Measurements from ENCODE around the gene UNC5C. TPM values are rescaled to one million over a fixed set of nuclear protein-coding genes. Genes with fewer than 3 reads are reported as not detected.

Gene UNC5C
- polyA plus RNA-seq, 1 of the 3 experiments (the other 2 are of a cell fraction), result 3.3 TPM

- Histone ChIP-seq H3K4me1 (ENCODE audit: control insufficient read depth in 1 of 2, insufficient read depth in 2 of 2, low read depth in 1 of 2, low read length in 1 of 2) (peaks cover 0 to 18% of the 10 kb centered on the region in 2 experiments; a peak in 2 of 4 replicates), H3K27ac (ENCODE audit: low read depth in 2 of 2, low read length in 1 of 2) (no peak overlapping the region), H3K9me2 (no peaks in the 10 kb centered on the region), H3K9me3 (no peaks in the 10 kb centered on the region), H3K4me3 (ENCODE audit: low read depth in 2 of 2, low read length in 1 of 2) (no peak overlapping the region), H3K36me3 (replicated peaks in 1 of 2; ENCODE audit: control insufficient read depth in 1 of 2, insufficient read depth in 2 of 2, low read length in 1 of 2) (no peaks in the 10 kb centered on the region), H3K27me3 (ENCODE audit: insufficient read depth) (no peaks in the 10 kb centered on the region), H3F3A (replicated peaks; ENCODE audit: insufficient read depth) (peaks cover 2% of the 10 kb centered on the region), H3K9ac (no peak overlapping the region), H2AFZ (ENCODE audit: low read depth) (no peak overlapping the region), H4K20me1 (ENCODE audit: insufficient read depth) (no peaks in the 10 kb centered on the region), H3K4me2 (no peak overlapping the region), H3K79me2 (ENCODE audit: insufficient read depth) (no peaks in the 10 kb centered on the region)
- TF ChIP-seq YY1 (IDR thresholded peaks at IDR 0.05; ENCODE audit: low read depth), result no peak
- no peak for TF ChIP-seq FOXJ3 (CRISPR knock-in tag; IDR thresholded peaks at IDR 0.05)
- POLR2A ChIA-PET, result no interaction called here
- no peak for DNase-seq
- 97% methylated on average over 2 of the region's 2 CpGs for WGBS (ENCODE audit: low lambda C conversion rate)
- CTCF ChIA-PET, result no interaction called here
Observed at GRCh38 chr4:95120456-95120855, 428.3 kb downstream of the UNC5C start.

- H4K20me1 ChIP-seq (ENCODE audit: insufficient read depth), result no peaks in the 10 kb centered on the region
- H3F3A ChIP-seq (replicated peaks; ENCODE audit: insufficient read depth), result peaks cover 2% of the 10 kb centered on the region
- H3K9me2 ChIP-seq, result no peaks in the 10 kb centered on the region
- POLR2A ChIA-PET, result no interaction called here
- CTCF ChIA-PET, result interaction anchor here (0.8 to 3.4 kb wide), 5 partner anchors 11 to 497 kb away, joined by 3 to 11 read pairs (median 4); no protein-coding TSS in a partner anchor
- no peaks in the 10 kb centered on the region for H3K79me2 ChIP-seq (ENCODE audit: insufficient read depth)
- H3K9ac ChIP-seq, result no peak overlapping the region
- no peak overlapping the region for H3K4me3 ChIP-seq (ENCODE audit: low read depth in 2 of 2, low read length in 1 of 2)
- no peaks in the 10 kb centered on the region for H3K36me3 ChIP-seq (replicated peaks in 1 of 2; ENCODE audit: control insufficient read depth in 1 of 2, insufficient read depth in 2 of 2, low read length in 1 of 2)
- TF ChIP-seq GATA2 (CRISPR knock-in tag; IDR thresholded peaks at IDR 0.05), result peak; percentile 71
- no peak for TF ChIP-seq FOSL2 (IDR thresholded peaks at IDR 0.05; ENCODE audit: borderline replicate concordance, low read depth)
- 86% methylated on average over 6 of the region's 6 CpGs for WGBS (ENCODE audit: low lambda C conversion rate)
- H2AFZ ChIP-seq (ENCODE audit: low read depth), result no peak overlapping the region
- H3K27ac ChIP-seq (ENCODE audit: low read depth in 2 of 2, low read length in 1 of 2), result peak overlapping the region in 1 of 2 experiments; percentile 64; a peak in 1 of 4 replicates
- no peaks in the 10 kb centered on the region for H3K27me3 ChIP-seq (ENCODE audit: insufficient read depth)
- no peaks in the 10 kb centered on the region for H3K9me3 ChIP-seq
- DNase-seq, result no peak
- H3K4me1 ChIP-seq (ENCODE audit: control insufficient read depth in 1 of 2, insufficient read depth in 2 of 2, low read depth in 1 of 2, low read length in 1 of 2), result peaks cover 0 to 11% of the 10 kb centered on the region in 2 experiments; a peak in 2 of 4 replicates
- no peak overlapping the region for H3K4me2 ChIP-seq
Observed at GRCh38 chr4:95118497-95118896, 430.3 kb downstream of the UNC5C start.

- H4K20me1 ChIP-seq (ENCODE audit: insufficient read depth), result no peaks in the 10 kb centered on the region
- no peak overlapping the region for H3K4me2 ChIP-seq
- 91% methylated on average over 3 of the region's 3 CpGs for WGBS (ENCODE audit: low lambda C conversion rate)
- H3K9me2 ChIP-seq, result no peaks in the 10 kb centered on the region
- no peak overlapping the region for H2AFZ ChIP-seq (ENCODE audit: low read depth)
- ChIA-PET POLR2A (no interaction called here), CTCF (interaction anchor here (0.5 kb wide), 1 partner anchor 348 kb away, joined by 3 read pairs; no protein-coding TSS in a partner anchor)
- no peak for DNase-seq
- H3K27ac ChIP-seq (ENCODE audit: low read depth in 2 of 2, low read length in 1 of 2), result no peak overlapping the region
- no peak overlapping the region for H3K4me3 ChIP-seq (ENCODE audit: low read depth in 2 of 2, low read length in 1 of 2)
- no peaks in the 10 kb centered on the region for H3F3A ChIP-seq (replicated peaks; ENCODE audit: insufficient read depth)
- no peak for TF ChIP-seq YY1 (IDR thresholded peaks at IDR 0.05; ENCODE audit: low read depth)
- no peak for TF ChIP-seq NFIC (IDR thresholded peaks at IDR 0.05; ENCODE audit: borderline replicate concordance)
- TF ChIP-seq SMC3 (IDR thresholded peaks at IDR 0.05; ENCODE audit: low read depth, low read length), result no peak
- H3K9me3 ChIP-seq, result no peaks in the 10 kb centered on the region
- H3K9ac ChIP-seq, result no peak overlapping the region
- peaks cover 0 to 11% of the 10 kb centered on the region in 2 experiments; a peak in 2 of 4 replicates for H3K4me1 ChIP-seq (ENCODE audit: control insufficient read depth in 1 of 2, insufficient read depth in 2 of 2, low read depth in 1 of 2, low read length in 1 of 2)
- H3K27me3 ChIP-seq (ENCODE audit: insufficient read depth), result no peaks in the 10 kb centered on the region
- H3K79me2 ChIP-seq (ENCODE audit: insufficient read depth), result no peaks in the 10 kb centered on the region
- no peaks in the 10 kb centered on the region for H3K36me3 ChIP-seq (replicated peaks in 1 of 2; ENCODE audit: control insufficient read depth in 1 of 2, insufficient read depth in 2 of 2, low read length in 1 of 2)
Observed at GRCh38 chr4:95114521-95114920, 434.3 kb downstream of the UNC5C start.
